Duodenal mucosa (tissue), 2 donors: ENCODE results near the gene FGB.

Experiments
- H3K27ac ChIP-seq: one replicate; pipeline ENCODE4 v1.7.0; 2013; ENCODE audit warnings: low read depth, low read length
- H3K27me3 ChIP-seq, 2 donors: one replicate each; pipeline ENCODE4 v1.7.0; 2013; ENCODE audit warnings: low read length in 2 of 2, control low read depth in 1 of 2; ENCODE audit not compliant: insufficient read depth in 2 of 2, control insufficient read depth in 1 of 2
- H3K36me3 ChIP-seq, 2 donors: one replicate each; pipeline ENCODE4 v1.7.0; 2013; ENCODE audit warnings: low read length in 2 of 2, control low read depth in 1 of 2; ENCODE audit not compliant: insufficient read depth in 2 of 2, control insufficient read depth in 1 of 2
- H3K4me1 ChIP-seq, 2 donors: one replicate each; pipeline ENCODE4 v1.7.0; 2013; ENCODE audit warnings: low read length in 2 of 2, control low read depth in 1 of 2; ENCODE audit not compliant: insufficient read depth in 2 of 2, control insufficient read depth in 1 of 2
- H3K4me3 ChIP-seq, 2 donors: one replicate each; pipeline ENCODE4 v1.7.0; 2013; ENCODE audit warnings: low read length in 2 of 2, low read depth in 1 of 2
- H3K9ac ChIP-seq, 2 donors: one replicate each; pipeline ENCODE4 v1.7.0; 2013; ENCODE audit warnings: low read length in 2 of 2, low read depth in 1 of 2
- H3K9me3 ChIP-seq, 2 donors: one replicate each; pipeline ENCODE4 v1.7.0; 2013; ENCODE audit warnings: low read length in 2 of 2, control low read depth in 1 of 2; ENCODE audit not compliant: control insufficient read depth in 1 of 2

FGB gene

DNA sequence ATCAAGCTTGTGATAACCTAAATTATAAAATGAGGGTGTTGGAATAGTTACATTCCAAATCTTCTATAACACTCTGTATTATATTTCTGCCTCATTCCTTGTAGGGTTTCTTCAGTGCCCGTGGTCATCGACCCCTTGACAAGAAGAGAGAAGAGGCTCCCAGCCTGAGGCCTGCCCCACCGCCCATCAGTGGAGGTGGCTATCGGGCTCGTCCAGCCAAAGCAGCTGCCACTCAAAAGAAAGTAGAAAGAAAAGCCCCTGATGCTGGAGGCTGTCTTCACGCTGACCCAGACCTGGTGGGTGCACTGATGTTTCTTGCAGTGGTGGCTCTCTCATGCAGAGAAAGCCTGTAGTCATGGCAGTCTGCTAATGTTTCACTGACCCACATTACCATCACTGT lies 2.9 kb downstream of the FGB start:
- Histone ChIP-seq H3K4me1 (no peaks in the 10 kb centered on the region), H3K9ac (no peak overlapping the region), H3K27ac (no peak overlapping the region), H3K27me3 (no peaks in the 10 kb centered on the region), H3K4me3 (no peak overlapping the region), H3K9me3 (no peaks in the 10 kb centered on the region), H3K36me3 (no peaks in the 10 kb centered on the region)

- Histone ChIP-seq H3K27me3 (no peaks in the 10 kb centered on the region), H3K9me3 (no peaks in the 10 kb centered on the region), H3K4me3 (no peak overlapping the region), H3K27ac (no peak overlapping the region), H3K36me3 (no peaks in the 10 kb centered on the region), H3K4me1 (no peaks in the 10 kb centered on the region), H3K9ac (no peak overlapping the region)
These were observed 3.9 kb downstream of the FGB start for GRCh38 chr4:154566639-154567204.

DNA sequence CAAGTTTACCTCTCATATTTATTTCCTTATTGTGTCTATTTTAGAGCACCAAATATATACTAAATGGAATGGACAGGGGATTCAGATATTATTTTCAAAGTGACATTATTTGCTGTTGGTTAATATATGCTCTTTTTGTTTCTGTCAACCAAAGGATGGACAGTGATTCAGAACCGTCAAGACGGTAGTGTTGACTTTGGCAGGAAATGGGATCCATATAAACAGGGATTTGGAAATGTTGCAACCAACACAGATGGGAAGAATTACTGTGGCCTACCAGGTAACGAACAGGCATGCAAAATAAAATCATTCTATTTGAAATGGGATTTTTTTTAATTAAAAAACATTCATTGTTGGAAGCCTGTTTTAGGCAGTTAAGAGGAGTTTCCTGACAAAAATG lies 6.2 kb downstream of the FGB start:
- Histone ChIP-seq H3K36me3 (no peaks in the 10 kb centered on the region), H3K4me1 (no peaks in the 10 kb centered on the region), H3K9me3 (no peaks in the 10 kb centered on the region), H3K4me3 (no peak overlapping the region), H3K27me3 (no peaks in the 10 kb centered on the region), H3K27ac (no peak overlapping the region), H3K9ac (no peak overlapping the region)

- Histone ChIP-seq H3K4me3 (no peak overlapping the region), H3K4me1 (no peaks in the 10 kb centered on the region), H3K27me3 (no peaks in the 10 kb centered on the region), H3K9ac (no peak overlapping the region), H3K27ac (no peak overlapping the region), H3K36me3 (no peaks in the 10 kb centered on the region), H3K9me3 (no peaks in the 10 kb centered on the region)
These were observed 6.8 kb downstream of the FGB start for GRCh38 chr4:154569584-154569983.

- Histone ChIP-seq H3K27me3 (no peaks in the 10 kb centered on the region), H3K4me3 (no peak overlapping the region), H3K9ac (no peak overlapping the region), H3K4me1 (no peaks in the 10 kb centered on the region), H3K36me3 (no peaks in the 10 kb centered on the region), H3K27ac (no peak overlapping the region), H3K9me3 (no peaks in the 10 kb centered on the region)
These were observed 10.5 kb downstream of the FGB start for GRCh38 chr4:154573190-154573870.

GRCh38 chr4:154574311-154574710 lies 11.5 kb downstream of the FGB start:
- Histone ChIP-seq H3K27ac (no peak overlapping the region), H3K9ac (no peak overlapping the region), H3K36me3 (no peaks in the 10 kb centered on the region), H3K4me1 (no peaks in the 10 kb centered on the region), H3K27me3 (no peaks in the 10 kb centered on the region), H3K9me3 (no peaks in the 10 kb centered on the region), H3K4me3 (no peak overlapping the region)

GRCh38 chr4:154577324-154577723 lies 14.5 kb downstream of the FGB start:
- Histone ChIP-seq H3K27me3 (no peaks in the 10 kb centered on the region), H3K9me3 (no peaks in the 10 kb centered on the region), H3K36me3 (no peaks in the 10 kb centered on the region), H3K4me3 (no peak overlapping the region), H3K27ac (no peak overlapping the region), H3K9ac (no peak overlapping the region), H3K4me1 (no peaks in the 10 kb centered on the region)

- Histone ChIP-seq H3K36me3 (no peaks in the 10 kb centered on the region), H3K27ac (no peak overlapping the region), H3K4me3 (no peak overlapping the region), H3K27me3 (no peaks in the 10 kb centered on the region), H3K9ac (no peak overlapping the region), H3K4me1 (no peaks in the 10 kb centered on the region), H3K9me3 (no peaks in the 10 kb centered on the region)
These were observed 16.1 kb downstream of the FGB start for GRCh38 chr4:154578919-154579318.

DNA sequence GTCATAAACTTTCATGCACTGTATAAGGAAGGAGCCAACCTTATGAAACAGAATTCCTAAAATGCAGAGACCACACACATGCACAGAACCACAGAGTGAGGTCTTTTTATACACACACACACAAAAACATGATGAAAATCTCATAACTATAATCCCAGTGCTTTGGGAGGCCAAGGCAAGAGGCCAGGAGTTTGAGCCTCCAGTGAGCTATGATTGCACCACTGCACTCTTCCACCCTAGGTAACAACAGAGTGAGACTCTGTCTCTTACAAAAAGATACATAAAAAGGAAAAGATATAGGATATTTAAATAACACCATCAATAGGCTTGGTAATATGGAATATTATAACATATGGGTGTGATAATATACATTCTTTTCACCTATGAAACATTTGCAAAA lies 17.1 kb downstream of the FGB start:
- Histone ChIP-seq H3K27me3 (no peaks in the 10 kb centered on the region), H3K9ac (no peak overlapping the region), H3K4me3 (no peak overlapping the region), H3K9me3 (no peaks in the 10 kb centered on the region), H3K4me1 (no peaks in the 10 kb centered on the region), H3K36me3 (no peaks in the 10 kb centered on the region), H3K27ac (no peak overlapping the region)

DNA sequence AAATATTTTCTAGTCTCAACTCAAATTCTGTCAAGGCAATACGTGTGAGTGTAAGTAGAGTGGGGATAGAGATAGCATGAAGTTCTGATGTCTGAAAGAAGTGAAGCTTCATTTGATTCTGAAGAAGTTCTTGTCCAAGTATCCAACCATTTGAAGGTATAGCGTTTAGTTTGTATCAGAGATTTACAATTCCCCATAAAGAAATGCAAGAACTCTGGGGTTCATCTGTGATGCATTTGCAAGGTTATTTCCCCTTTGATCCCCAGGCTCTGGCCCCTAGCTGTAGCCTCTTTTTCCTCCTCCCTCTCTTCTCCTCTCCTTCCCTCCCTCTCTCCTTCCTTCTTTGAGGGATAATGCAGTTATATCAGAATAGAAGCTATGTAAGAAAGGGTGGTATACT lies 19.9 kb downstream of the FGB start:
- H3K4me3 ChIP-seq: no peak overlapping the region
- no peaks in the 10 kb centered on the region for H3K36me3 ChIP-seq
- H3K27me3 ChIP-seq: no peaks in the 10 kb centered on the region

More for the DNA sequence above, 19.9 kb downstream of the FGB start:
- Histone ChIP-seq H3K4me1 (no peaks in the 10 kb centered on the region), H3K27ac (no peak overlapping the region), H3K9ac (no peak overlapping the region), H3K9me3 (no peaks in the 10 kb centered on the region)
